Ramos (cell line): Measurements from ENCODE around the gene FBF1.
"Not testable (repeated sequence)": the region's sequence is repeated elsewhere in the genome, so short reads cannot be mapped to it uniquely, and the experiment has no call there.

Experiments used
- in situ Hi-C: fragments of 300-500 bp; cut with MboI; formaldehyde crosslinking; loops from one replicate; pipeline ENCODE4 v1.14.3; 2022; ENCODE audit warnings: low sequenced_read_pairs; ENCODE audit not compliant: unreplicated experiment

The FBF1 gene

GRCh38 chr17:75898065-75898464 lies 42.8 kb downstream of the FBF1 start:
- in situ Hi-C loops: no loop called here

GRCh38 chr17:75897160-75898019 lies 43.5 kb downstream of the FBF1 start:
- in situ Hi-C loops: no loop called here

- in situ Hi-C loops: no loop called here
Measured at GRCh38 chr17:75896415-75897159, 44.3 kb downstream of the FBF1 start, which contains the start of gene TRIM65. TSS of gene TRIM65 (minus strand) at chr17:75896951. CDS start at chr17:75896937, 14 bp downstream.

- in situ Hi-C loops: no loop called here
Measured at GRCh38 chr17:75895370-75896155, 45.3 kb downstream of the FBF1 start.

GRCh38 chr17:75894049-75894733 lies 46.7 kb downstream of the FBF1 start:
- in situ Hi-C loops: no loop called here

GRCh38 chr17:75893305-75894048 lies 47.4 kb downstream of the FBF1 start:
- in situ Hi-C loops: no loop called here

- in situ Hi-C loops: no loop called here
Measured at GRCh38 chr17:75892556-75893224, 48.2 kb downstream of the FBF1 start.

GRCh38 chr17:75891605-75892555 lies 49.0 kb downstream of the FBF1 start:
- in situ Hi-C loops: no loop called here

GRCh38 chr17:75891022-75891604 lies 49.7 kb downstream of the FBF1 start:
- in situ Hi-C loops: no loop called here

GRCh38 chr17:75889454-75889853 lies 51.4 kb downstream of the FBF1 start:
- in situ Hi-C loops: no loop called here

- in situ Hi-C loops: no loop called here
Measured at GRCh38 chr17:75888484-75888883, 52.4 kb downstream of the FBF1 start.

- in situ Hi-C loops: not testable (repeated sequence)
Measured at GRCh38 chr17:75885860-75886259, 55.0 kb downstream of the FBF1 start.

- in situ Hi-C loops: no loop called here
Measured at GRCh38 chr17:75885431-75885830, 55.4 kb downstream of the FBF1 start.

- in situ Hi-C loops: no loop called here
Measured at GRCh38 chr17:75881678-75882454, 59.0 kb downstream of the FBF1 start.

GRCh38 chr17:75880266-75880665 lies 60.6 kb downstream of the FBF1 start:
- in situ Hi-C loops: no loop called here

- in situ Hi-C loops: no loop called here
Measured at GRCh38 chr17:75878174-75878998, 62.5 kb downstream of the FBF1 start, which contains the start of gene TRIM47. TSS of gene TRIM47 (minus strand) at chr17:75878581. CDS start at chr17:75878548, 33 bp downstream.
